Fibroblast of peridontal ligament (primary cell): ENCODE measurements around the gene GRID2.

Source experiments
- DNase-seq: peaks from one replicate; pipeline ENCODE4 v3.0.0-alpha.2; 2010; ENCODE audit errors: extremely low read depth

GRID2 gene

DNA sequence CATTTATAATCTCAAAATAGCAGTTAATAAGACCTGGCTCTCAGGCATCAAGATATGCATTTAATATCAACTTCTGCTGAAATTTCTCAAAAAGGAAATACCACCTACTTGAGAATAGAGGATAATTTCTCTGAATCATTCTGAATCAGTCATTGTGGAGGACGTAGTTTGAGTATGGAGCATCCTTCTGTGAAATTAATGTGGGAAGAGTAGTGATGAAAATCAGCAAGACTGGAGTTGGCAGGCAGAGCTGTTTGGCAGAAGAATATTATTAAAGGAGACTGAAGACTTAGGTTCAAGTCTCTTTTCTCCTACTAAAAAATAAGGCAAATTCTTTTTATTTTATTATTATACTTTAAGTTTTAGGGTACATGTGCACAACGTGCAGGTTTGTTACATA is 1199.2 kb downstream of the GRID2 start:
- DNase-seq, result no peak

DNA sequence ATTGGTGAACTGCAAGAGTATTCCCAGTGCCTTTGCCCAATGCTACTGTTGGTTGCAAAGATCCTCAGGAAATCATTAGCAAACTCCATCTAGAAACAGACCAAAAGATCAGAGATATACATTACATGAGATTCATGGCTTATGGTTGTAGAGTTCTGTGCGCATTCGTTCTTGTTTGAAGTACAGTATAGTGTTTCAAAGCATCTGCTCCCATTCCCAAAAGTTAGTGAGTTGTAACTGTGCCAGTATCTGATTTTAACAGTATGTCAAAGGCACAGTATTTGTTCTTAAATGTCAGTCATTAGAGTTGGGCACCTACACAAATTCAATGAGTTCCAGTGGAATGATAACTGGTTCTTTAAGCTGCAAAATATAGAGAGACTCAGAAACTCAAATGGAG is 1210.1 kb downstream of the GRID2 start:
- no peak for DNase-seq

DNA sequence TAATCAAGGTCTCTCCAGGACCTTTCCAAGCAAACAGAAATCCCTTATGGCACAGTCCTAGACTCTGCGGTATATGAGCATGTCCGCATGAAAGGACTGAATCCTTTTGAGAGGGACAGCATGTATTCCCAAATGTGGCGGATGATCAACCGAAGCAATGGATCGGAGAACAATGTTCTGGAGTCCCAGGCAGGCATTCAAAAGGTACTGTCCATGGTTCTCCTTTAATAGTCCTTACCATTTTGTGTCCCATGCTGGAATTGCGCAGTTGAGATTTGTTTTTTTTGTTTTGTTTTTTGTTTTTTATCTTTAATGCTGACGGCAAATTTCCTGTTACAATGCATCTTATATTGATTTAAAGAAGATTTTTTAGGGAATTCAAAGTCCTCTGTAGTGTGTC is 1211.4 kb downstream of the GRID2 start:
- no peak for DNase-seq

DNA sequence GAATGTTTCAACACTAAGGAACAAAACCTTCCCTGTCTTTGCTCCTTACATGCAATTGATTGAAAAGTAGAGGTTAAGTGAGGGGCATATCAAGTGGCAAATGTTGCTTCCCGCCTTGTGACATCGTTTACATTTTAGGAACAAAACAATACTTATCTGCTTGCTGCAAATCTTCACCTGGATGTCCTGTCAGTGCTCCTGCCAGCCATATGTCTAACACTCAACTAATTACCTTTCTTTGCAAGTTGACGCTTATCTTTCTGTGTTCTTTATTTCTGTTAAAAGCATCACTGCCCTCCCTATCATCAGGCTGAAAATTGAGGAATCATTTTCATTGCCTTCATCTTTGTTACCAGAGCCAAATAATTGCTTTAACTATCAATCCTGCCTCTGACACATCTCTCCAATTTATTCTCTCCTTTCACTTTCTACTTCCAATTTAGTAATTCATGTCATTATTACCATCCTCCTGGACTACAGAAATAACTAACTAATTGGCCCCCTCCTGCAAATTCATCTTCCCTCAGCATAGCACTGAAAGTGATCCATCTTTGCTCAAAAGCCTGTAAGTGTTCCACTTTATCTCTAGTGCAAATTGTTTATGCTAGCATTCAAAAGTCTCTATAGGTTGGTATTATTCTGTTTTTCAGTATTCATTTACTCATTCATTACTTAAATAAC is 1226.1 kb downstream of the GRID2 start:
- no peak for DNase-seq

DNA sequence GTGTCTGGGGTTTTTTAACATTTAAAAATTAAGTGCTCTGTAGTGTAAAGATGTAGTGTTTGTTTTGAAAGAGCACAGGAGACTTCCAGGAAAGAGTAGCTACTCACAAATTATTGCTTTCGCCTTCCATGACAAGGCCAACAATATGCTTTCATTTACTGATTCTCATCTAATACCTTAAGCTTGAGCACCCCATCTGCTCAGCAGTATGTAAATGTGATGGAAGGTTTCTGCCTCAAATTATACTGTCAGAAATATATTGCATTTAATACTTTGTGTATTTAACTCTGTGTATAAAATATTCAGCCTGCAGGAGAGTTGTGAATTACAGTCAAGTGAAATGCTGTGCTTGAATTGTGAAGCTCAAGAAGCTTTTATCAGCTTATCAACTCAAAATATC is 1228.5 kb downstream of the GRID2 start:
- DNase-seq, result no peak

DNA sequence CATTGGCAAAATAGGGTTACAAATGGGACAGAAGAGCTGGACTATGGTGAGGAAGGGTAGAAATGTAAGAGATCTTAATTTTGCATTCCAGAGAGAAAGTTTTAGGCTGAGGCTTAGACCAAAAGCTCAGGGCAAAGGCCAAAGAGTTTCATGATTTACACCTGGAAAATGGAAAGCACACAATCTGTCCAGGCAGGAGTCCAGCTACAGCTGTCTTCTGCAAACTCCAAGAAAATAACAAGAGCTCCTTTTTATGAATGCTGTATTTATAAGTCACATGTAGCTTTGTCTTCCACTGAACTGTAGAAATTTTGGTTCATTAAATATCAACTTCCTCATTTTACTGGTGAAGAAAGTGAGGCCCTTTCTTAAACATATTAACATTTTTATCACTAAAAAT is 1236.8 kb downstream of the GRID2 start:
- DNase-seq, result no peak

DNA sequence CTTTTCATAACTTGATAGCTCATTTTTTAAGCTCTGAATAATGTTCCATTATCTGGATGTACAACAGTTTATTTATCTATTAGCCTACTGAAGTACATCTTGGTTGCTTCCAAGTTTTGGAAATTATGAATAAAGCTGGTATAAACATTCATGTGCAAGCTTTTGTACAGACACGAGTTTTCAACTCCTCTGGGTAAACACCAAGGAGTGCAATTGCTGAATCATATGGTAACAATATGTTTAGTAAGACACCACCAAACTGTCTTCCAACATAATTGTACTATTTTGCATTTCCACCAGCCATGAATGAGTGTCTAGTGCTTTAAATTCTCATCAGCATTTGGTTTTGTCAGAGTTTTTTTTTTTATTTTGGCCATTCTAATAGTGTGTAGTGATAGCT is 1258.1 kb downstream of the GRID2 start:
- no peak for DNase-seq

DNA sequence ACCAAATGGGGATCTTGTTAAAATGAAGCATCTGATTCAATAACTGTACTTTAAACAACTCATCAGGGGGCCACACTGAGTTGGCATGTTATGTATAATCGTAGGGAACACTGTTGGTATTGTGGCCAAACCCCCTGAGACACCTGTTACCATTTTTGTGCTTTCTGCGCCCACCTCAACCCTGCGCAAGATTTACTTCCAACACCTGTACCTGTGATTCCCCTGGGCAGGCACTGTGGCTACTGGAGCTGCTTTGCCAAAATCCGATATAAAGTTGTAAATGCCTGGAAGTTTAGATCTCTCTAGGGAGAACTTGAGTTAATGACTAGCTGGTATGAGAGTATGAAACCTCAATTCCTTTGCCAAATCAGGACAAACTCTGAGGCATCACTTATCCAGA is 1265.0 kb downstream of the GRID2 start:
- DNase-seq, result no peak

DNA sequence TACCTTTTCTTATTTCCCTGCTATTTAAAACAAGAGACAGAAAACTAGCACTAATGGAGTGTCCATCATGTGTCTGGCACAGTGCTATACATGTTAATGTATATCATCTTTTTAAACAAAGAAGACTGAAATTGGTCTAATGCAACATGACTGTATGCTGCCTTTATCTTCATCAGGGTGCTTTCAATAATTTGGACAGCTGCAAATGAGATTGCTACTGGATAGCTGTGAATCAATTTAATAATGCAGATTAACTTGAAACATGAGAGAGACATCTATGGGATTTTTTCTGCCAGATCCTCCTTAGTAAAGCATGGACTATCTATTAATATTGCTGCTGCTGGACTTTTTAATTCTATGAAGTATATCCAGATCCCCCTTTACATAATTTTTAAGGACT is 1269.5 kb downstream of the GRID2 start:
- no peak for DNase-seq

DNA sequence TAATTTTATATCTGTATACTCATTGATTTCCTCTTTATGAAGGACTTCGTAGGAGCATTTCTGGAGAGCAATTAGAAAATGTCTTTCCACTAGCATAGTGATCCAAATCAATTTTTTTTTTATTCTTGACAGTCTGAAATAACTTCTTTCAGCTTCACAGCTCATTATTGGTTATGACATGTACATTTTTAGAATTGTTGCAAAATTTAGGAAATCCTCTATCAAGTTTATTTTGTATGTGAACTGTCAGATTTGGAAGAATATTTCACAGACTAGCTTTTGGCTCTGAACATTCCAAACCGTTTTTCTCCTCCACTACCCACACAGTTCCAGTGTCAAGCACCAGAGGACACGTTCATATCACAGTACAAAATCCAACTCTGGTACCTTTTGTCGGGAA is 1275.2 kb downstream of the GRID2 start:
- no peak for DNase-seq

DNA sequence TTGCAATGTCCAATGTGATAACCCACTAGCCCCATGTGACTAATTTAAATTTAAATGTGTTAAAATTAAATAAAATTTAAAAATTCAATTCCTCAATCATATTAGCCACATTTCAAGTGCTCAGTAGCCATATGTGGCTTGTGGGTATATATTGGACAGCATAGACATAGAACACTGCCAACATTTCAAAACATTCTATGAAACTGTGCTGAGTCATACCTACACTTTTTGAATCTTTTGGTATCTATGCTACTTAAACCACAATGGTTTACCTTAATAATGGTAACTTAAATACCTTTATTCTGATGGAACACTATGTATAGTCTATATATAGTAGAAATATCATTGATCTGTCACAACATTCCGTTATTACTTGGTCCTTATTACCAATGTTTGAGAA is 1301.4 kb downstream of the GRID2 start:
- no peak for DNase-seq

DNA sequence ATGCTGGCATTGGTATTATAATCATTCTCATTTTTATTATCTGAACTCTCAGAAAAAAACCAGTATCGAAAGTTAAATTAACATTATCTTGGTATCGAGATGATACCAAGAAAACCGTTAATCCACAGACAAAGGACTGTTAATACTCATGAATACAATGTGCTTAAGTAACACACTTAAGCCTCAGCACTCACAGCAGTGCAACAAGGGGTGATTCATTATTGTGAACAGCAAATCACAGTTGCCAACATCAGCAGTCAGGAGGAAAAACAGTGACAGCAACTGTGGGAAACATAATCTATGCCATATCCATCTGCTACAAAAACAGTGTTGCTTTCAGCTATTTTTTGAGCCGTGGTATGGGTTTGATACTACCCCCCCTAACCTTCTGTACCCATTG is 1313.8 kb downstream of the GRID2 start:
- DNase-seq, result no peak

DNA sequence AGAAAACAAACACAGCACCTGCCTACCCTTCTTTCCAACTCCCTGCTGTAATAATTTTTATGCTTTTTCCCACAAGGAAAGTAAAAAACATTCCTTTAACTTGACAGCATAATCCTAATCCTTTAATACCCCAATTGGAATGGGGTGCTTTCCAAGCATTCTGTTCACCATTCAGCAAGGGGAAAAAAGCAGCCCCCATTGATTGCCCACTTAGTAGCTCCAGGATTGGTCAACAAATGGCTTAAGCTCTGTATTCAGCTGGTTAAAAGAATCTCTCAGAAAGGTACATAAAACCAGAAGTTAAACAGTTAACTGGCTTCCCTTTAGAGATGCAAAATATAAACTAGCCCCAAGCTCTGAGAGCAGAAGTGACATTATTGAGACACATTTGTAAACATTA is 1330.0 kb downstream of the GRID2 start:
- no peak for DNase-seq

DNA sequence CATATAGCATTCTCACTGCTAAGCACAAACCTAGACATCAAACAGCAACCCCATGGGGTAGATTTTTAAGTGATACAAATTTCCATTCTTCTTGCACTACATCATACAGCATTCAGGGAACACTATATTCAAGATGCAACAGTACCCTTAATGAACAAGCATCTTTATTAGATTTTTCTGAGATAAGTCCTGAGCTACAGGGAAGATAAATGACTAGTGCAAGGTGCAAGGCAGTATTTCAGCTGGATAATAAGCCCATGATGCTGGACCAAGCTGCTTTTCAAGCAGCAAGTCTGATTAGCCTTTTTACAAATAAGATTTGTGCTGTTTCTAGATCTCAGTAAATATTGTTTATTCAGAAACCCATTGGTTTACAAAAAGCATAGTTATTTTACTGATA is 1332.2 kb downstream of the GRID2 start:
- no peak for DNase-seq

DNA sequence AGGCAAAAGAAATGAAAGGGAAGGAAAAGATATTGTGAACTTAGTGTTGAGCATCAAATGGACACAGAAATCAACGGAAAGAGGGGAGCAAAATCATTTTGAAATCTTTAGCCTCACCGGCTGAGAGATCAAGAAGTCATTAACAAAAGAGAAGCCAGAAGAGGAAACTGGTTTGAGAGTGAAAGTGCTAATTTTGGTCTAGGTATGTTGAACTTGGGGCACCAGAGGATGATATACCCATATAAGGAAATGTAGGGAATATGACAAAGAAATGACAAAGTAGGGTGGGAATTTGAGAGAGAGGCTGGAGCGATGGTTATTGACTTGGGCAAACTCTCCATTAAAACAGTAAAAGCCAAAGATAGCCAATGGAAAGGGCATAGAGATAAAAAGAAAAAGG is 1341.4 kb downstream of the GRID2 start:
- DNase-seq, result no peak

DNA sequence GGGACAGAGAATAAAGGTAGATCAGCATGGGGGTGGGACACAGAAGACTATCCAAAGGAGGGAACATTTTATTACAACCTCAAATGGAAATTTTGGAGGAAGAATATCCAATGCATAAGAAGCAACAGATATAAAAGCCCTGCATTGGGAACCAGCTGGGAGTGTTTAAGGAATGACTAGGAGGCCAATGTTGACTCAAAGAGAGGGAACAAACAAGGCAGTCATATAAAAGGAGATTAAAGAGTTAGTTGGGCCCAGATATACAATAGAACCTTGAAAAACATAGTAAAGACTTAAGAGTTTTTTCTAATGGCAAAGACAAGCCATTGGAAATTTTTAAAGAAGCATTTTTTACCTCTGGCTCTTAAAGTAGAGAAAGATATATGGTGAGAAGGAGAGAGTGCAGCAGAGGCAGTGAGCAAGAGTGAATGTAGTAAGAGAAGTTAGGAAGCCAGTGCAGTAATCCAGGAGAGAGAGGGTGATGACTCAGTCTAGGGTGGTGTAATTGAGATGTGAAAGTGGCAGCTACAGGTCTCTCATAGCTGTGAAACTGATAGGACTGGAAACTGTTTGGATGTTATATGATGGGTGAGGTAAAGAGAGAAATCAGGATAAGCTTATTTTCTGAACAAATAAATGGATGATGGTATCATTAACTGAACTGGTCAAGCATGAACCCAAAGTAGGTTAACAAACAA is 1342.6 kb downstream of the GRID2 start:
- DNase-seq, result no peak

DNA sequence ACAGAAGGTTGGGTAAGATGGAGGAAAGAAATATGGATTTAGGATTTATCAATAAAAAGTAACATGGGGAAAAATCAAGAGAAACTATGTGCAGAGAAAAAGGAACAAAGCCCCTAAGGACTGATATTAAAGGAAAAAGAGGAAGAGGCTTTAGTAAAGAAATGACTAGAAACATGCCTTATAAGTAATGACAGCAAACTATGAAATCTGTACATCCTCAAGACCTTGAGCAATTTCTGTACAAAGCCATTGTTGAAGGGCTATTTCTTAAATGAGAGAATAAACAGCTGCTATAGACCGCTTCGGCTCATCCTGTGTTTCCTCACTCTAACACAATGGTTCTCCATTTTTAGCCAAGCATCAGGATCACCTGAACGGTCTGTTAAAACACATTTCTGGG is 1344.5 kb downstream of the GRID2 start:
- no peak for DNase-seq

DNA sequence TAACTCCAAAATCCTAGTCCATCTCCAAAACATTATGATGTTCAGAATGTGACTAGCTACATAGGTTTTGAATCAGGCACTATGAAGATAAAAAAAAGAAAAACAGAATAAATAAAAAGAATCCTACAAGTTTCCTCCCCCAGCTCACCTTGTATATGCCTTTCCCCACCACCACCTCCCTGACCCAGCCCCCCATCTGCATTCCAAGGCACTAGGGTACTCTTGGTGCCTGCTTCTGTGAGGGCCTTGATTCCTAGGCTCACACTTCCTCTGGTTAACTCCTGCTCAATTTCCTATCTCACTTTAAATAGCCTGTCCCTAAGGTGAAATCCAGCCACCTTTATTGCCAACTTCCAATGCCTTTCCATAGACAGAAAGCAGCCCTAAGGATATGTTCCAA is 1346.1 kb downstream of the GRID2 start:
- DNase-seq, result no peak

DNA sequence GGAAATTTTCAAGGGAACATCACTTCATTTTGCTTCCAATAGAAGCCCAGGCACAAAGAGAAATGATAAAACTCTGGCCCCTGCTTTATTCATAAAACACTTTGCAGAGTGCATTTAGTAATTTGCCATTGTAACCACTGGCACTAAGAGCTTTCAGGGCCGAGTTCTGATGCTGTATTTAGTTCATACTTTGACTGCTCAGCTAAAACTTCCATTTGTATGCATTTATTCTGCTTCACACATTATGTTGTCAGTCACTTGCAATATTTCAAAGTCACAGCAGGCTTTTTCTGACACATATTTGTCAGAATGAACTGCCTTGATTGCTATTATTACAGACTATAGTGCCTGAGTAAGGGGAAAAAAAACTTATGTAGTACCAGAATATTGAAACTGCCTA is 1350.4 kb downstream of the GRID2 start:
- no peak for DNase-seq

DNA sequence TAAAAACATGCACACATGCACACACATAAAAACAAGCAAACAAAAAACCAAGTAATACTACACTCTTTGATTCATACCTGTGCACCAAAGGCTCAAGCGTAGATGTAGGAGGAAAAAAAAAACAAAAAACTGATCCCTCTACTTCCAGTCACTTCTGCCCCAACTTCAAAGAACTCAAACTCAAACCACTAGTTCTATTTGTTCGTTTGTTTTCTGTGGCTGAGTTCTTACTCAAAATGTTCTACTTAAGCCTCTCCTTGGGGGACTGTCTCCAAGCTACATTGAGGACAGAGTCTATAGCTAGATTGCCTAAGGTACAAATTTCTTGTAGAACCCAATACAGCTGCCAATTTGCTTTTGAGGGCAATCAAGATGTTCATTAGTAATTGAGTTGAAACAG is 1353.8 kb downstream of the GRID2 start:
- DNase-seq, result no peak

DNA sequence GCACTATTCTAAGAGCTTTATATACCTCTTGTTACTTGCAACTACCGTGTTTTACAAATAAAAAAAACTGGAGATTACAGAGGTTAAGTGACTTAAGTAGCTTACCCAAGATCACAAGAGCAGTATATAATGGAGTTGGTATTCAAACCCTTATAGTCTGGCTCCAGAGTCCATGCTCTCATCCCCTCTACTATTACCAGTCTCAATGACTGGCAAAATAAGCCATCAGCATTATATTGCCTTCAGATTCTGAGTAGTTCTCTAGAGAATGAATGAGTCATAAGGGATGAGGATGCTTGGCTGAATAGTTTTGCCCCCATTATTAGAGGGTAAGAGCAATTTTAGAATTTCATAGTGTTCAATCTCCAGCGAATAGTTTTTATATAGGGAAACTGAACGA is 1354.7 kb downstream of the GRID2 start:
- DNase-seq, result no peak

DNA sequence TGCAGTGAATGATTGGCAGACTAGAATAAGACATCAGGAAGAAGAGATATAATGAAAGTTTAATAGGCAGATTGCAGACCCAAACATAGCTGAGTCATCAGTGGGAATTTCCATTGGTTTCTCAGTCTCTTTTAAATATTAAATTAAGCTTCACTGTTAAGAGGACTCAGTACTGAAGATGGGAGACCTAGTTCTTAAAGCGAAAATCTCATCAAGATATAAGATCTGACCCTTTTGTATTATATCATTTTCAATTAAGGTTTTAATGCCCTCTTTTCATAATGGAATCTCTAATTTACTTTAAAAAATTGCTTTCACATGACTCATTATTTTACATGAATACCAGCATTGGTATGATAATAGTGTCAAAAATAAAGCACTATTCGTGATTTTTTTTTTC is 1355.9 kb downstream of the GRID2 start:
- no peak for DNase-seq

DNA sequence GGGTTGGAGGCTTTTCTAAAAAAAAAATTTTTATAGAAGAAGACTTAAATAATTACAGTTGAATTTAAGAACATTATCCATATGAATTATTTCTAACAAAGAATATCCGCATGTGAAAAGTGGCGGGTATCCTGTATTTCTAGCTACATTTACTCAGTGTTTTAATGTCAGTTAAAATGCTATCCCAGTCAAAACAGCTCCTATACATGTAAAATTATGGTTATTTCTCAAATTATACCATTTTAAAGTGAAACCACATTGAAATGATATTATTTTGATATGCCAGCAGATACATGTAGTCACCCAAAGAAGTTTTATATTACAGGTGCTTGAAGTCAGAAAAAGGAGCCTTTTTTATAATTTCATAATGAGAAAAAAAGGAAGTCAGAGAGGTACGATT is 1356.3 kb downstream of the GRID2 start:
- no peak for DNase-seq

DNA sequence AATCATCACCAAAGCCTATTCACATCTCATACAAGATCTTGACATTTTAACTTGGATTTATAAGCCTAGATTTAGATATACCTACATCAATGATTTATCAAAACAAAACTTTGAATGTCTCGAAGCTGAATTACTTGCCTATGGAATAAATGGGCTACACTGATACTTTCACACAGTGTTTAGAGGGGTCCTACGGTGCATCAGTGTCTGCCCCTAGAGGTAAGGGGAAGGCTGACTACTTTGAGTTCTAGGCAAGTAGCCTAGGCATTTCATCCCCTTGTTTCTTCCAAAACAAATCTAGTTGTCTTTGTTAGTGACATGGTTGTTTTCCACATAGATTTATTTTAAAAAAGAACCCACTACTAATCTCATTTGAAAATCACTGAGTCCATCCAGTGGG is 1366.7 kb downstream of the GRID2 start:
- no peak for DNase-seq
